ENCODE results near the gene NFIX. TPM values are rescaled to one million over a fixed set of nuclear protein-coding genes. Genes with fewer than 3 reads are reported as not detected.

The NFIX gene
- total and polyA plus RNA-seq, 2 of the 13 experiments (the other 11 are each of a cell fraction or from before 2014, with no cell fraction given), result 3.4 to 5.4 TPM

DNA sequence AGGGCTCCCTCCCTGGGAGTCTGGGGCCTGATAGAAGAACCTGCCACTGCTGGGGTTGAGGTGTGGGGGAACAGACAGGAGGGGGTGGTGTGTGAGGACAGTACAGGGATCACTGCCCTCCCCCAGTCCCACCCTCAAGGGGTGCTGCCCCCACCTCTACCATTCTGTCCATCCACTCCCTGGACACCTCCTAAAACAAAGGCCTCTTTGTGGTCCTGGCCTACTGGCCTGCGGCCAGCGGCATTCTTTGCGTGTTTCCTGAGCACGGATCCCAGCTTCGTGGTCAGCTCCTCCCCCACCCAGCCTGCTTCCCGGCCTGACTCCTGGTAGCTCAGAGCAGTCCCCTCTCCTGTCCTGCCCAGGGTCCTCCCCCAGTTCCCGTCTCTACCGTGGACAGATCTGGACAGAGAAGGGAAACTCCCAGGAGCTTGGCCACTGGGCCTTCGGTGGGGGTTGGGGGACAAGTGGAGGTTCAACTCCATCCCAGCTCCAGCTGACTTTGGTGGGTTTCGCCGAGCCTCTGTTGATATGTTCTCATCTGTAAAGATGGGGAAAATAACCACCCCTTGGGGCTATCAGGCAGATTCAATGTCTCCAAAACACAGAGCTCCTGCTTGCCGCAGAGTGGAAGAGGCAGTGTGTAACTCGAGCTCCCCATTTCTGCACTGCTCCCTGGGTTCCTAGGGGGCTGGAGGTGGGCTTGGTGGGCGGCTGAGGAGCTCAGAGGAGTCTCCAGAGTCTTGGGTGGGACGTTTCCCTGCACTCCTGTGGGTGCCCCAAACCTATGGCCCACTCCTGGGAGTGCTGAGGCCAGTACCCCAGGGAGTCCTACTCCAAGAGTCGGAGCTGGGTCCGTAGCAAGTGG, 58.7 kb downstream of the NFIX start (continued):
- no peak for TF ChIP-seq ZNF639 (CRISPR knock-in tag; conservative IDR thresholded peaks at IDR 0.05)
- TF ChIP-seq MYC (CRISPR knock-in tag; IDR thresholded peaks at IDR 0.05; ENCODE audit: borderline replicate concordance), result peak; percentile 71; the same call in 1 of the 2 replicates
- TF ChIP-seq PHF8 (CRISPR knock-in tag; IDR thresholded peaks at IDR 0.05), result peak; percentile 34
- no peak; the same call in 1 of the 2 replicates for TF ChIP-seq ZNF747 (CRISPR knock-in tag; IDR thresholded peaks at IDR 0.05; ENCODE audit: borderline replicate concordance)
- TF ChIP-seq, protein P1, sequence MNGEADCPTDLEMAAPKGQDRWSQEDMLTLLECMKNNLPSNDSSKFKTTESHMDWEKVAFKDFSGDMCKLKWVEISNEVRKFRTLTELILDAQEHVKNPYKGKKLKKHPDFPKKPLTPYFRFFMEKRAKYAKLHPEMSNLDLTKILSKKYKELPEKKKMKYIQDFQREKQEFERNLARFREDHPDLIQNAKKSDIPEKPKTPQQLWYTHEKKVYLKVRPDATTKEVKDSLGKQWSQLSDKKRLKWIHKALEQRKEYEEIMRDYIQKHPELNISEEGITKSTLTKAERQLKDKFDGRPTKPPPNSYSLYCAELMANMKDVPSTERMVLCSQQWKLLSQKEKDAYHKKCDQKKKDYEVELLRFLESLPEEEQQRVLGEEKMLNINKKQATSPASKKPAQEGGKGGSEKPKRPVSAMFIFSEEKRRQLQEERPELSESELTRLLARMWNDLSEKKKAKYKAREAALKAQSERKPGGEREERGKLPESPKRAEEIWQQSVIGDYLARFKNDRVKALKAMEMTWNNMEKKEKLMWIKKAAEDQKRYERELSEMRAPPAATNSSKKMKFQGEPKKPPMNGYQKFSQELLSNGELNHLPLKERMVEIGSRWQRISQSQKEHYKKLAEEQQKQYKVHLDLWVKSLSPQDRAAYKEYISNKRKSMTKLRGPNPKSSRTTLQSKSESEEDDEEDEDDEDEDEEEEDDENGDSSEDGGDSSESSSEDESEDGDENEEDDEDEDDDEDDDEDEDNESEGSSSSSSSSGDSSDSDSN (CRISPR knock-in tag; IDR thresholded peaks at IDR 0.05), result peak; percentile 70
- peak; percentile 92 for TF ChIP-seq SALL1 (CRISPR knock-in tag; IDR thresholded peaks at IDR 0.05)
- no peak; the same call in 1 of the 2 replicates for TF ChIP-seq ZNF501 (CRISPR knock-in tag; IDR thresholded peaks at IDR 0.05)
- TF ChIP-seq, protein P2, sequence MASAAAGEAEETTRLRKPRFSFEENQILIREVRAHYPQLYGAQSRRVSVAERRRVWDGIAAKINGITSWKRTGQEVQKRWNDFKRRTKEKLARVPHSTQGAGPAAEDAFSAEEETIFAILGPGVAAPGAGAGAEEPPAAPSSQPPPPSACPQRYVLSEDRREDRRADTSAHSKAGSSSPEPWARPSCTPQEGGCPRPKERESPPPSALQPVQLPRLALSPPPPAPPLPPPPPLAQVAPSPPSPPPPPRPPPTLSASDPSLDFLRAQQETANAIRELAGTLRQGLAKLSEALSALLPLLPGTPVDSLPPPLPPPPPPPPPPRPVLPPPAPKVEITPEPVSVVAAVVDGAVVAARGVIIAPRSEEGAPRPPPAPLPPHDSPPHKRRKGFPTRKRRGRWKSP (CRISPR knock-in tag; IDR thresholded peaks at IDR 0.05), result peak; percentile 76; the same call in 1 of the 2 replicates
- TF ChIP-seq, protein P3, sequence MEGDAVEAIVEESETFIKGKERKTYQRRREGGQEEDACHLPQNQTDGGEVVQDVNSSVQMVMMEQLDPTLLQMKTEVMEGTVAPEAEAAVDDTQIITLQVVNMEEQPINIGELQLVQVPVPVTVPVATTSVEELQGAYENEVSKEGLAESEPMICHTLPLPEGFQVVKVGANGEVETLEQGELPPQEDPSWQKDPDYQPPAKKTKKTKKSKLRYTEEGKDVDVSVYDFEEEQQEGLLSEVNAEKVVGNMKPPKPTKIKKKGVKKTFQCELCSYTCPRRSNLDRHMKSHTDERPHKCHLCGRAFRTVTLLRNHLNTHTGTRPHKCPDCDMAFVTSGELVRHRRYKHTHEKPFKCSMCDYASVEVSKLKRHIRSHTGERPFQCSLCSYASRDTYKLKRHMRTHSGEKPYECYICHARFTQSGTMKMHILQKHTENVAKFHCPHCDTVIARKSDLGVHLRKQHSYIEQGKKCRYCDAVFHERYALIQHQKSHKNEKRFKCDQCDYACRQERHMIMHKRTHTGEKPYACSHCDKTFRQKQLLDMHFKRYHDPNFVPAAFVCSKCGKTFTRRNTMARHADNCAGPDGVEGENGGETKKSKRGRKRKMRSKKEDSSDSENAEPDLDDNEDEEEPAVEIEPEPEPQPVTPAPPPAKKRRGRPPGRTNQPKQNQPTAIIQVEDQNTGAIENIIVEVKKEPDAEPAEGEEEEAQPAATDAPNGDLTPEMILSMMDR (CRISPR knock-in tag; IDR thresholded peaks at IDR 0.05), result no peak; the same call in 1 of the 2 replicates
- TF ChIP-seq ZNF878 (CRISPR knock-in tag; IDR thresholded peaks at IDR 0.05), result peak; percentile 71; the same call in 1 of the 2 replicates
- no peak for TF ChIP-seq RNF219 (CRISPR knock-in tag; IDR thresholded peaks at IDR 0.05)
- no peak for TF ChIP-seq CEBPB (IDR thresholded peaks at IDR 0.05; ENCODE audit: borderline replicate concordance, low read depth, low read length)
- no peak for TF ChIP-seq ZNF512B (CRISPR knock-in tag; IDR thresholded peaks at IDR 0.05; ENCODE audit: borderline replicate concordance)
- no peak for TF ChIP-seq ZNF577 (CRISPR knock-in tag; IDR thresholded peaks at IDR 0.05; ENCODE audit: borderline replicate concordance, low read depth)
- TF ChIP-seq NFKB2 (CRISPR knock-in tag; IDR thresholded peaks at IDR 0.05; ENCODE audit: borderline replicate concordance), result peak; percentile 53; the same call in 1 of the 2 replicates
